GM10847 (cell line): ENCODE results near the gene CYGB.

Experiments used
- POLR2A ChIP-seq: IDR thresholded peaks from 2 replicates; pipeline ENCODE4 v1.6.1; 2011; ENCODE audit not compliant: insufficient read length; ENCODE audit errors: extremely low read depth

Gene CYGB

GRCh38 chr17:76572201-76572910 is 34.8 kb upstream of the CYGB start:
- TF ChIP-seq POLR2A, result no peak

- no peak for TF ChIP-seq POLR2A
Measured at GRCh38 chr17:76570877-76571471, 33.5 kb upstream of the CYGB start.

- no peak for TF ChIP-seq POLR2A
Measured at GRCh38 chr17:76570457-76570856, 32.9 kb upstream of the CYGB start.

GRCh38 chr17:76569607-76570279 is 32.2 kb upstream of the CYGB start:
- TF ChIP-seq POLR2A, result no peak

GRCh38 chr17:76568811-76569221 is 31.3 kb upstream of the CYGB start:
- no peak for TF ChIP-seq POLR2A

GRCh38 chr17:76567634-76568432 is 30.3 kb upstream of the CYGB start:
- TF ChIP-seq POLR2A, result no peak

GRCh38 chr17:76566988-76567431 is 29.5 kb upstream of the CYGB start:
- no peak for TF ChIP-seq POLR2A

- TF ChIP-seq POLR2A, result no peak
Measured at GRCh38 chr17:76566613-76566943, 29.1 kb upstream of the CYGB start.

- TF ChIP-seq POLR2A, result no peak
Measured at GRCh38 chr17:76565728-76566612, 28.5 kb upstream of the CYGB start.

- TF ChIP-seq POLR2A, result no peak
Measured at GRCh38 chr17:76562734-76563148, 25.2 kb upstream of the CYGB start.

GRCh38 chr17:76561799-76562268 is 24.3 kb upstream of the CYGB start:
- no peak for TF ChIP-seq POLR2A

GRCh38 chr17:76561332-76561731 is 23.8 kb upstream of the CYGB start:
- no peak for TF ChIP-seq POLR2A

- TF ChIP-seq POLR2A, result no peak
Measured at GRCh38 chr17:76560877-76561221, 23.3 kb upstream of the CYGB start.

- TF ChIP-seq POLR2A, result no peak
Measured at GRCh38 chr17:76560036-76560876, 22.7 kb upstream of the CYGB start.
